Raji (cell line): Measurements from ENCODE around the gene SLC2A3.

ENCODE experiments used
- POLR2A ChIP-seq: IDR thresholded peaks from 2 replicates; pipeline ENCODE4 v1.6.1; 2011; ENCODE audit warnings: low read depth, low read length, control low read depth; ENCODE audit not compliant: insufficient read depth

Gene SLC2A3

DNA sequence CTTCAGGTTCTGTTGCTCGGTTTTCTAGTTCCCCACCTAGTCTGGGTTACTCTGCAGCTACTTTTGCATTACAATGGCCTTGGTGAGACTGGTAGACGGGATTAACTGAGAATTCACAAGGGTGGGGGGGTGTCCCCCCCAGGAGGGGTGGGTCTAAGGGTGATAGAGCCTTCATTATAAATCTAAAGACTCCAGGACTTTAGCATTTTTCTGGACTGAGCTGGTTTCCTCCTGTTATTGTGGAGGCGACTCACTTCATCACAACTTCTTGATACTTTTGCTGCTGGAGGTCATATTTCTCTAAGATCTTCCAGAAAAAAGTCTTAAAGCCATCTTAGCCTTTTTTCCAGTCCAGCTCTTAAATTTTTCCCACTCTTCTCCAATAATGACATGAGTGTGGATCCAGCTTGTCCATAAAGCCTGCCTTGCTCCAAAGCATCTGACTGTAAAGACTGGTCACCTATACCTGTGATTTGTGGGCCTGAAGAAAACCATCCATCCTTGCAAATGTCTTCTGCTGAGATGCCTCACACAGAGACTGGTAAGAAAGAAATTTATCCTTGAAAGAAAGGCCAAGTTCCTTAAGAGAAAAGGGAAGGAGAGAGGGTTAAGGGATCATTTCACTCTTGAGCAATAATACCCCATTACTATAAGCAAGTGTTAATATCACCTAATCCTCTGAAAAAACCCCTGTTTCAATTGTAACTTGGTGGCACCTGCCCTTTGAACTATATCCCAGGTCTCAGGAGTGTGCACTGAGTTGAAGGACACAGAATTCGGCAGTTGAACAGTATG is 43.6 kb downstream of the SLC2A3 start:
- no peak for TF ChIP-seq POLR2A

DNA sequence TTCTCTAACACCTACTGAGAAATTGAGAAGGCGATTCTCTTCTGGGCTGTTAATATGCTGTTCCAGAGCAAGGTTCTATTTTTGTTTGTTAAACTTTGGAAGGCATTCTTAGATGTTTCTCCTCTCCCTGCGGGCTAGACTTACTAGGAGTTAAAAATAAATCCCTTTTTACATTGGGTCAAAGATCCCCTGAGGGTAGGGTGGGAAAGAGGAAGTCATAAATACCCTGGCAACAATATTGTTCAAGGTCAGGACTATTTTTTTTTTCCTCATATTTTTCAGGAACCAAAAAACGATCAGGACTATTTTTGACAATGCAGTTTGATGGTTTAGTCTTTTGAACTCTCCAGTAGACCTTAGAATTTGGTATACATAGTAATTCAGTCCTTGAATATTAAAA is 51.3 kb downstream of the SLC2A3 start:
- TF ChIP-seq POLR2A, result no peak

DNA sequence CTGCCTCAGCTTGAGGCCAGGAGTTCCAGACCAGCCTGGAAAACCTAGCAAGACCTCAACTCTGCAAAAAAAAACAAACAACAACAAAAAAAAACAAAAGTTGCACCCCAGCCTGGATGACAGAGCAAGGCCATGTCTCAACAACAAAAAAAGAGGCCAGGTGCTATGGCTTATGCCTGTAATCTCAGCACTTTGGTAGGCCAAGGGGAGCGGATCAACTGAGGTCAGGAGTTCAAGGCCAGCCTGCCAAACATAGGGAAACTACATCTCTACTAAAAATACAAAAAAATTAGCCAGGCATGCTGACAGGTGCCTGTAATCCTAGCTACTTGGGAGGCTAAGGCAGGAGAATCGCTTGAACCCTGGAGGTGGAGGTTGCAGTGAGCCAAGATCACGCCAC is 56.7 kb downstream of the SLC2A3 start:
- no peak for TF ChIP-seq POLR2A

DNA sequence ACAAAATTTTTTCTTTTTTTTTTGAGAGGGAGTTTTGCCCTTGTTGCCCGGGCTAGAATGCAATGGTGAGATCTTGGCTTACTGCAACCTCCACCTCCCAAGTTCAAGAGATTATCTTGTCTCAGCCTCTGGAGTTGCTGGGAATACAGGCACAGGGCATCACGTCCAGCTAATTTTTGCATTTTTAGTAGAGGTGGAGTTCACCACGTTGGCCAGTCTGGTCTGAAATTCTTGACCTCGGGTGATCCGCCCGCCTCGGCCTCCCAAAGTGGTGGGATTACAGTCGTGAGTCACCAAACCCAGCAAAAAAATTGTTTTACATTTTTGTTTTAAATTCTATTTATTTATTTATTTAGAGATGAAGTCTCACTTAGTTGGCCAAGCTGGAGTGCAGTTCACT is 58.6 kb downstream of the SLC2A3 start:
- no peak for TF ChIP-seq POLR2A

DNA sequence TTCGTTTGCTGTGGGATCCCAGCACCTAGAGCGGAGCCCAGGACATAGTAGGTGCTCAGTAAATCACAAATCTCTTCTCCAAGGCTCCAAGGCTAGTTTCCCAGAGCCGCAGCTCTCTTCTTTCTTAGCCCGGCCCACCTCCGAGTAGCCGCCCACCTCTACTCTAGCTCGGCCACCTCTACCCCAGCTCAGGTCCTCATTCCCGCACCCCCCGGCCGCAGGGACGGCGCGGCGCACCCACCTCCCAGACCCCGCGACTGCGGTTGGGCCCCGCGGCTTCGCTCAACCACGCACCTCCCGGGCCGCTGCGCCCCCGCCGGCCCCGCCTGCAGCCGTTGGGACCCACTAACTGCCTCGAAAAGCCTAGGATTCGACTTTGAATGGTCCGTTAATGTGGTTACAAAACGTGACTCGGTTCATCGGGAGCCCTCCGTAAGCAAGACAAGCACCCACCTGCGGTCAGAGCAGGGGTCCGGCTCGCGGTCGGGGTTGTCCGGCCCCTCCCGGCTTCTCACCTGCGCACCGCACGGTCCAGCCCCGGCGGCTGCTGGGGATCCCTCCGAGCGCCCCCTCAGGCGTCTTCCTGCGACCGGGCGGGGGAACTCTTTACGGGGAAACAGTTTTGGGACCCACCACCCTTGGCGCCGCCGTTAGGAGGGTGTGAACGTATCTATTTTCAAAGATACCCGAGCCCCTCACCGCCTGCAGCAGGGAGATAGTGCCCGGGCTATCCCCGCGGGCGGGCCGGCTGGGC is 63.2 kb downstream of the SLC2A3 start, which contains the start of gene SLC2A14:
SLC2A14 (minus strand) TSS at position 350 of the 754 bp plus-strand sequence. CDS start 3,035 bp downstream, outside the sequence.
- no peak for TF ChIP-seq POLR2A

DNA sequence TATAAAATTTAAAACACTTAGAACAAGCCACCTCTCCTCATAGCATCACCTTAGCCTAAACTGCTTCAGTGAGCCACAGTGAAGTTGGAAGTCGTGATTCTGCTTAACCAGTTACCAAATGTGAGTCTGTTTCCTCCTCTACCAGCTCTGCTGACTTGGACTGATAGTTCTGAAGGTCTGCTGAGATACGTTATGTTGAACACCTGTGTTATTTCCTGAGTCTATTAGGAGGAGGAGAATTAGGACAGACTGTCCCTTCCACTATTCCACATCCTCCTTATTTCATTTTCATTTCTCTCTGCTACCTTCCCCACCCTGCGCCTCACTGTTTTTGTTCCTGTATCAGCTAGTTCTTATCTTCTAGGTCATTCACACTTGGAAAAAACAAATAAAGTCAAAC is 65.7 kb downstream of the SLC2A3 start:
- TF ChIP-seq POLR2A, result no peak
